Measurements from ENCODE around the gene LCE3A.

Gene LCE3A

DNA sequence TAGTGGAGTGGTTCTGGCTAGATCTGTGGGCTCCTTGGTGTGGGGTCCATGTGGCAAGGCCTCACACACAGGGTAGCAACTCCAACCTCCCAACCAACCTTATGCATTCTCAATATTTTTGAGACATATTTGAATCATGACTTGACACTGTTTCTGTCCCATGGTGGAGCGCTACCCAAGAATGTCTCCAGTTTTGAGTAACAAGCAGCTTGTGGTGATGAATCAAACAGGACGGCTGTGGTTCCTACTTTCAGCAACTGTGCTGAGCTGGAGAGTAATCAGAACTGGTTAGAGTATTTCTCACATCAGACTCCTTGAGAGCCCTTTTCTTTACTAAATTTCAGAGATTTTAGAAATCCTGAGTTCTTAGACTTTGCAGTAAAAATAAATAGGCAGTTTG lies 45.7 kb downstream of the LCE3A start:
- in situ Hi-C loops (cut with MboI; ENCODE audit: low sequenced_read_pairs): no loop called here
